ENCODE measurements around the gene PWWP2B.

The PWWP2B gene

DNA sequence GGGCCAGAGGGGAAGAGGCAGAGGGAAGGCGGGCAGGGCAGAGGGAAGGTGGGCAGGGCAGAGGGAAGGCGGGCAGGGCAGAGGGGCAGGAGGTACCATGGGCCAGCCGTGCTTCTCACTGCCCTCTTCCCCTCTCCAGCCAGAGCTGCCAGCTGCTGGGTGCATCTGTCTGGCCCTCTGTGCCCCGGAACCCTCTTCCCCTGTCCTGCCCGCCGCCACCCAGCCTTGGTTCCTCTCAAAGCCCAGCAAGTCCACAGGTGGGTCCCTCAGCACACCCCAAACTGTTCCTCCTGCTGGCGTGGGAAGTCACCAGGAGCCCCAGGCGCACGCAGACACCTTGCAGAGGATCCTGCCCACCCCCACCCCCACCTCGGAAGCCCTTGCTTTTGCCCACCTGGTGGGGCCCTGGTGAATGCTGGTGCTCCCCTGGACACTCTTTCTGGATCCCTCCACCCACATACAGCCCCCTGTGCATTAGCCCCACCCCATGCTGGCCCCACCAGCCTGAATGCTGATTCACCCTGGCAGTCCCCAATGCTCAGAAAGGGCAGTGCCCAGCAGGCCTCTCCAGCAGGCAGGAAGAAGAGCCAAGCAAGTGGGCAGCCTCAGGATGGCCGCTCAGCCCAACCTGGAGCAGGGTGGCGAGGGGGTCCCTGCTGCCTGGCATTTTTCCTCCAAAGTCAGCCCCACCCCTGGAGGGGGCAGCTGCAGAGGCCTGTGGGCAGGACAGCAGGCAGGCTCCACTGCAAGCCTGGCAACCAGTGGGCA is 1.9 kb upstream of the PWWP2B start:
- no peak for DNase-seq

DNA sequence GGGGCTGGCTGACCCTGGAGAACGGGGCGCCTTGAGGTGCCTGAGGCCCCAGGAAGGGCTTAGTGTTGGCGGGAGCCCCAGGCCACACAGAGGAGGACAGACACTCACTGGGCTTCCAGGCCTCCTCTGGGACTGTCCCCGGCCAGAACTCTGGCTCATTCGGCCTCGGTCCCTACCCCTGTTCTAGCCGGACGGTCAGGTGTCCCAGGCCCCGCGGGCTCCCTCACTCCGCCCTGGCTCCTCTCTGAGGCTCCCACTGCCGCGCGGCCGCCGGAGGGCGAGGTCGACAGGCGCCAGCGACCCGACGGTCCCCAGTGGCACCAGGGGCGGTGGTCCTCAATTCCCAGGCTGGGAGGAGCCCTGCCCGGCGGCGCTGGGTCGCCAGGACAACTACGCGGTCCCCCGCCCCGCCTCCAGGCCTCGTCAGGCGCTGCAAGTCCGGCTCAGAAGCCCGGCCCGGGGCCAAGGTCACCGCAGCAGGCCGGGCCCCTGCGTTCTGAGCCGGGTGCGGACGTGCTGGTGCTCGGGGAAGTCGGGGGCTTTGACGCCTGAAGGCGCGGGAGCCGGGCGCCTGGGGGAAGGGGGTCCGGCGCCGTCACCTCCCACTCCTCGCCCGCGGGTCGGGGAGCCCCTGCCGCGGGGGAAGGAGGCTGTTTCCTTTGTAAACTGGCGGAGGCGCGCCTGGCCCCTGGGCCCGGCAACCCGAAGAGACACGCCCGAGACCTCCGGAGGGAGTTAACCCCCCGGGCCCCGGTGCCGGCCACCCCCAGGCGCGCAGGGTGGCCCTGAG is 1.1 kb upstream of the PWWP2B start:
- DNase-seq: no peak

DNA sequence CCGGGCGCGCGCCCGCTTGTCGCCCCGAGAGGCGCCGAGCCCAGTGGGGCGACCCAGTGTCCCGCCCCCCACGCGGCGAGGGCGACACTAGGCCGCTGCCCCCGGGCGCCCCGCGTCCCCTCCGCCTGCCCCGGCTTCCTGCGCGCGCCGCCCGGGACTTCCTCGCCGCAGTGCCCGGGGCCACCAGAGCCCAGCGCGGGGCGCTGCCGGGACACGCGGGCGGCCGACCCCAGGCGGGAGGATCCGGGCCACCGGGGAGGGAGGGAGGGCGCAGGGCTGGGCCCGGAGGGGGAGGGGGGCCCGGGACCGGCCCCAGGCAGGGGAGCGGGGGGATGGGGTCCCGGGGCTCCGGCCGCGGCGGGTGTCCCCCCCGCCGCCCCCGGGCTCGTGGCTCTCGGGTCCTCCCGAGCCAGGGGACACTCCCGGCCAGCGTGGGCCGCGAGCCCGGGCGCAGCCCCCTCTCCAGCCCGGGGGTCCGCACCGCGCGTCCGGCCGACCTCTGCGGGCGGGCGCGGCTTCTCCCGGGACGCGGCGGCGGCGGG is 435 bp upstream of the PWWP2B start:
- DNase-seq: no peak

DNA sequence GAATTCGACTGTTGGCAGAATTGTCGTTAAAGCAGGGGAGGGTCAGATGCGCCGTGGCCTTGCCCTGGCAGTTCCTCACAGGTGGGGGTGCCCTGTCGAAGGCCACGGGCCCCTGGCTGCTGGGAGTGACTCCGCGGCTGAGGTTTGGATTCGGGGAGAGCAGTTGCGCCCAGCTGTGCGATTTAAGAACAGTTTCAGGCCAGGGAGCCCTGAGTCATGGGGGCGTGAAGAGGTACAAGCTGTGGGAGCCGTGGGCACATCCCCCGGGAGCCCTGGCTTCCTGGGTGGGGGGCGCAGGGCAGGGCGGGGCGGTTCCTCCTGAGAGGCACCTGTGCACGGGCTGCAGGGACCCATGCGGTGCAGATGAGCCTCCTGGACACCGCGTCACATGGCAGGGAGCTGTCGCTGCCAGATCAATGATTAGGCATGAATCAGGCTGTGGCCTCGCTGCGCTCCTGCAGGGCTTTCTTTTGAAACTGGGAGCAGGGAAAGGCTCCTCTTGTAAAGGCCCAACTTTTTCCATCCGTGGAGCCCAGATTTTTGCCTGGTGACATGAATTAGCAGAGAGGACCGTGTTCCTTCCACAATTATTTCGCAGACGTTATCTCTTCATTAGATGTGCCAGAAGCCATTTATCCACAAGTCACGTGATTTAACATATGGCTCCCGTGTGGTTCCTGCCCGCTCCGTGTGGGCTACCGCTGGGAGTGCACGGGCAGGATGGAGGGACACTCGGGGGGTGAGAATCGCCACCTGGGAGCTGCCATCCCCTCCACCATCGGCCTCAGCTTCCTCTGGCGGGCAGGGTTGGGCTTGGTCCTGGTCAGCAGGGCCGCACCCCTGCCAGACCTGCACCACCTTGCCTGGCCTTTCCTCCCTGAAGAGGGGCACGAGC is 918 bp downstream of the PWWP2B start:
- peak; percentile 24 for DNase-seq

DNA sequence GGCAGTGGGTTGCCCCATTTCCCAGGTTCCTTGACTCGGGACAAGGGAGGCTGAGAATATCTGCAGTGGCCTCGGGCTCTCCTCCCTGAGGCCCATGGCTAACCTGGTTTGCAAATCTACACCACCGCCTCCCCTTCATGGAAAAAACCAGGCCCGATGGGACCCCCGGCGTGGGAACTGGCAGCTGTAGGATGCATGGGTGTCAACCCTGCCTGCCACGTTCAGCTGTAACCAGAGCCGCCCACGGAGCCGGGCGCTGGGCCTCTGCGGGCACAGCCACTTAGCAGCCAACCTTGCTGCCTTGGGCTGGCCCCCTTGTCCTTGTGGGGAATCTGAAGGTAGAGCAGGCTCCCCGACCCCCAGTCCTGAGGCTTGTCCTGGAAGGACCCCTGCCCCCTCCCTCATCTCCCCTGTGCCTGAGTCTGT is 1.6 kb downstream of the PWWP2B start:
- DNase-seq: no peak

DNA sequence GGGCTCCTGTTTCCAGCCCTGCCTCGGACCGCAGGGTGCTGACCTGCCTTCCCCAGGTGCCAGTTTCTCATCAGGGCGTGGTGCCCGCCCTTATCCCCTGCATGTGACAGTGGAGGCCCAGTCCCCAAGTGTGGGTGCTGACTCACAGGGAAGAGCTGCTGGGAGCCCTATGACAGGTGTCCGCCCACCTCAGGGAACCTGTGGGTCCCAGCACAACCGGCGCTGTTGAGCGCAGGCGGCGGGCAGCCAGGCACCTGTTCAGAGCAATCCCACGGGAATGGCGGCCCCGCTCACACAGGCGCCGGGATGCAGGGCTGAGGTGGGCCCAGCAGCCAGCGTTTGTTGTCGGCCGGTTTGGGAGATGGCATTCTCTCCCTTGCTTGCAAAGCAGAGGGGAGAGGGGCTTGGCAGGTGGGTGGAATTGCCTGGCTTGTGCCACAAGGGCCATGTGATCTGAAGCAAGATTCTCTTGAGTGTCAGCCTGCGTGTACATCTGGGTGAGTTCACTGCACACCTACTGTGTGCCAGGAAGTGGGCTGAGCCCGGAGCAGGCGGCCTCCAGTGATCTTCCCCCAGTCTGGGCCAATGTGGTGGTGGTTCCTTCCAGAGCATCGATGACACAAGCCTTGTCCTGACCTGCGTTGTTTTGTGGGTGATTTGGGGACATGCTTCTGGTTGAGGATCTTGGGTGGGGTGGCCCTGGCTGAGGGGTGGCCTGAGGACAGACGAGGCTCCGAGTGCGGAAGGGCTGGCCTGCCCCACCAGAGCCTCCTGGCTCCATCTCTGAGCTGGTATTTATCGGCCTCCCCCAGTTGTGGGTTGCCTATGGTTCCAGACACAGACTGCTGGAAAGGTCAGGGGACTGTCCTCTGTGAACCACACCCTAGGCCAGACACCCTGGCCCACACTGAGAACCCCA is 2.4 kb downstream of the PWWP2B start:
- peak; percentile 42 for DNase-seq

DNA sequence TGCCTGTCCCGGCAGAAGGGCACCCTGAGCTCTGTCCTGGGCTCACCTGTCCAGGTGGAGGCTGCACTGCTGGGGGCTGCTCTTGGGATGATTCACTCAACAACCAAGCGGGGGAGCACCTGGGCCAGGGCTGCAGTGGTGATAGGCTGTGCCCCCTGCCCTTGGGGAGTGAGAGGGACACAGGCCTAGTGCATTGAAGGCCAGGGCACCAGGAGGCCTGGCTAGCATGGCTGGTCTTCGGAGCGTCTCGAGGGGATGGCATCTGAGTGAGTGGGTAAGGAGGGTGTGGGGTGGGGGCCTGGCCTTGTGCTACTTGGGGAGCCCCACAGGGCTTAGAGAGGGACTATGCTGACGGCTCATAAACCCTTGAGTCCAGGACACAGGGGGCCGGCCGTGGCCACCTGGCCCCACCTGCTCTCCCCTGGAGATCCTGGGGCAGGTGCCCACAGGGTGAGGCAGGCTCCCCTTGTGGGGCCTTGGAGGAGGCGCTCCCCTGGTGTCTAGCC is 3.1 kb downstream of the PWWP2B start:
- no peak for DNase-seq

DNA sequence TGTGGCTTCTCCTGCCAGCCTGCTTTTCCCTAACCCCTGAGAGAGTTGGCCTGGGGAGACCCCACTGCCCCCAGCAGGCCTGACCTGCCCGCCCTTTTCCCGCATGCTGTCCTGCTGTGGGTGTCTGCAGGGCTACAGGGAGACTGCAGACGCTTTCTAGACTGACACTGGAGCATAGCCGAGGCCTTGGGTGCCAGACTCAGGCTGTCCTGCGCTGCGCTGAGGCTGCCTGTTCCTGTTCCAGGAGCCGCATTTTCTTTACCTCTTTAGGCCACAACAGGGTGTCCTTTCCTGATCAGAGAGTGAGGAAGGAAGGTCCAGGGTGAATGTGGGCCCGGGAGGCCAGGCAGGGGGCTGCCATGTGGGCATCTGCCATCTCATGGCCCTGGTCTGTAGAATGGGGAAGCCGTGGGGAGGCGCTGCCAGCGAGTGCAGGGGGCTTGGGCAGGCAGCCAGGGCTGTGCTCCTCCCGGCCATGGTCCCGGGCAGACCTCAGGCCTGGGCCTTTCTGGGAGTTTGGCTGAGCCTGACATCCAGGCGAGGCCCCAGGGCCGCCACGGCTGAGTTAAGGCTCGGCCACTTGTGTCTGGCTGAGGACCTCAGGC is 3.6 kb downstream of the PWWP2B start:
- no peak for DNase-seq

DNA sequence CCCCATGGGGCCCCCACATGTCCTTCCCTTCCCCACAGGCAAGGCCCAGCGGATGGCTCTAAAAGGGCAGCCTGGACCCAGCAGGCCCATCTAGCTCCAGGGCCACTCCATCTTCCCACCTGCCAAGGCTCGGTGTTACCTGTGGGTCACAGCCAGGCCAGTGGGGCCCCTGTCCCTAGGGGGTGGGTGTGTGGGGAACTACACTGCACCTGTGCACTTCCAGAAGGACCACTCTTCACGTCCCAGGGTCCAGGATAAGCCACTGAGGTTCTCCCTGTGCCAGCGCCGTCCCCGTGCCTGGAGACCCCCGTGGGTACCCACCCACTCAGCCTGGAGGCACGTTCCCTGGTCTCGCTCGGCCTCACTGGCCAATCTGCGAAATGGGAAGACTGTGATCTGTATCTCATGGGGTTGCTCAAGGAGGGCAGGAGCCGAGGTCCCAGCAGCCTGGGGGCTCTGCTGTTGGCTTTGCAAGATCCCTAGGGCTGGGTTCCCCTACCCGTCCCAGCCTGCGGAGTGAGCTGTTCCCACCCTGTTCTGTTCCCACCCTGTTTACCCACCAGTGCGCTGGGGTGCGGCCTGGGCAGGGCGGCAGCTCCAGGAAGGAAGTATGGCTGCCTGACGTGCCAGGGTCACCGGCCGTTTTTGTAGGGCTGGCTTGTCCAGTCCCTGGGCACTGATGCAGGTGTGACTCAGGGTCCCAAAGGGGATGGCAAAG is 4.6 kb downstream of the PWWP2B start:
- no peak for DNase-seq

DNA sequence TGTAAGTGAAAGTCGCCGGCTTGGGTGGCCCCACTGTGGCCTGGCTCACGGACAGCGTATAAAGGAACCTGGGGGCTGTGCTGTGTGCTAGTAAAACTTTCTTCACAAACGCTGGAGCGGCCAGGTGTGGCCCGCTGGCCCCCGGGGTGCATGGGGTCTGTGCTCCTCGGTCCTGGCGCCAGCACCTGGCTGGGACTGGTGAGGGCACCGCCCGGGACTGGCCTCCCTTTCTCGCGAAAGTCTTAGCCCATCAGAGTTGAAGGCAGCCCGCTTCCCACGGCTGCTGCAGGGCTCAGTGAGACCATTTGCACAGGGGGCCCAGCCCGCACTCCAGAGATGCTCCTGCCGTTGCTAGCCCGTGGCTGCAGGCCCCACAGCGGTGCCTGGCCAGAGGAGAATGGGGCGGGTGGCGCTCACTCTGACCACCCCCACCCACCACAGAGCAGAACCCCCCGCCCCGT is 5.8 kb downstream of the PWWP2B start:
- no peak for DNase-seq

DNA sequence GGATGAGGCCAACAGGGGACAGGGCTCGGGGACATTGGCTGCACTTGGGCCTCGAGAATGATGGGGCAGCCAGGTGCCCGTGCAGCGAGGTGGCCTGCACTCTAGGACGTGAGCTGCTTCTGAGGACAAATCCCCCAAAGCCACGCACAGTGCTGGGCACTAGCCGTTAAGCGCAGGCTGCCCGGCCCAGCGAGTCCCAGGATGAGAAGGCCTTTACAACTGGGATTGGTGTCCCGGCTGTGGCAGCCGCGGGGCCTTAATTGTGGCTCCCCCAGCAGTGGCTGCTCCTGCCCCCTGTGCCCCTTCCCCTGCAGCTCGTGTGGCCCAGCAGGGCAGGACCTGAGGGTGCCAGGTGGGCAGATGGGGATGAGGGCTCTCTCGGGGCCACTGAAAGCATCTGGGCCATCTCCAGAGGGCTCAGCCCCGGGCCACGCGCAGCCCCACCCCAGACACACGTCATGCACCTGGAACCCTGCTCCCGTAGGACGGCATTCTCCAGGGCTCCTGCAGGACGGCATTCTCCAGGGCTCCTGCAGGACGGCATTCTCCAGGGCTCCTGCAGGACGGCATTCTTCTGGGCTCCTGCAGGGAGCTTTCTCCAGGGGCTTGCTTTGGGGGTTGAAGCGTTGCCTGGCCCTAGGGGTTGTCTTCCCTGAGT is 6.6 kb downstream of the PWWP2B start:
- no peak for DNase-seq

DNA sequence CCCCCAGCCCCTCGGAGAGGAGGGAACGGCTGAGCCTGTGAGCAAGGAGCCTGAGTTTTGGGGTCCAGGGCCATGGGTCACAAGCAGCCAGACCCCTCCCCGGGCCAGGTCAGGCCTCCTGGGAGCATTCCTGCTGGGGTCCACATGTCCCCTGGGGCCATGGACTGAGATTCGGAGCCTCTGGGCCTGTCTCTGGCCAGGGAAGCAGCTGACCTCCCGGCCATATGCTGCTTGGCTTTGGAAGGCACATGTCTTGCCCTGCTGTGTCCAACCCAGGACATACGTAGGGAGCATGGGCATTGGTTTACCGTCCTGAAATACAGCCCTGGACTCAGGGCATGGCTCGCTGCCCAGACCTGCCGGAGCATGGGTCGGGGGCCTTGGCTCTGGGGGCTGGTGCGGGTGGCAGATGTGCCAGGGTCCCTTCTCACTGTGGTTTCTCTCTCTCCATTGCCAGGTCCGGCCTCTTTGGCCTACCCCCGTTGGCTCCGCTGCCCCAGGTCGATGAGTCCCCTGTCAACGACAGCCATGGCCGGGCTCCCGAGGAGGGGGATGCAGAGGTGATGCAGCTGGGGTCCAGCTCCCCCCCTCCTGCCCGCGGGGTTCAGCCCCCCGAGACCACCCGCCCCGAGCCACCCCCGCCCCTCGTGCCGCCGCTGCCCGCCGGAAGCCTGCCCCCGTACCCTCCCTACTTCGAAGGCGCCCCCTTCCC is 7.3 kb downstream of the PWWP2B start:
- DNase-seq: no peak

DNA sequence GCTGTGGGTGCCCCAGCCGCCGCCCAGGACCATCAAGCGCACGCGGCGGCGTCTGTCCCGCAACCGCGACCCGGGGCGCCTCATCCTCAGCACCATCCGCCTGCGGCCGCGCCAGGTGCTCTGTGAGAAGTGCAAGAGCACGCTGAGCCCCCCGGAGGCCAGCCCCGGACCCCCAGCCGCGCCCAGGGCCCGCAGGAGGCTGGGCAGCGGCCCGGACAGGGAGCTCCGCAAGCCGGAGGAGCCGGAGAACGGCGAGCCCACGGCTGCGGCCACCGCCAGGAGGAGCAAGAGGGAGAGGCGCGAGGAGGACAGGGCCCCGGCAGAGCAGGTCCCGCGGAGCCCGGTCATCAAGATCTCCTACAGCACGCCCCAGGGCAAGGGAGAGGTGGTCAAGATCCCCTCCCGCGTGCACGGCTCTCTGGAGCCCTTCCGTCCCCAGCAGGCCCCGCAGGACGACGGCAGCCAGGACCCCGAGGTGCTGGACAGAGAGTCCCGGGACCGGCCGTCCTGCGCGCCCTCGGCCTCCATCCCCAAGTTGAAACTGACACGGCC is 8.0 kb downstream of the PWWP2B start:
- no peak for DNase-seq

DNA sequence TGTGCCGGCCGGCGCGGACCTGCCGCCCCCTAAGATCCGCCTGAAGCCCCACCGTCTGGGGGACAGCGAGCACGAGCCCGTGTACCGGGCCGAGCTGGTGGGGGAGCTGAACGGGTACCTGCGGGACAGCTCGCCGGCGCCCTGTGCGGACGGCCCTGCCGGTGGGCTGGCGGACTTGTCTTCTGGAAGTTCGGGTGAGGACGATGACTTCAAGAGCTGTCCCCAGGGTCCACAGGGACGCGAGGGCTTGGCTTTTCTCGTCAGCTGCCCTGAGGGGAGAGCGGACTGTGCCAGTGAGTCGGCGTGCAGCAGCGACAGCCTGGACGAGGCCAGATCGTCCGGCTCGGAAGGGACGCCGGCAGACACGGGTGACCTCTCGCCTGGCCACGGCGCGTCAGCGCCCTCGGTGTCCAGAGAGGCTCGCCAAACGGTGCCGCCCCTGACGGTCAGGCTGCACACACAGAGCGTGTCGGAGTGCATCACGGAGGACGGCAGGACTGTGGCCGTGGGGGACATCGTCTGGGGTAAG is 8.5 kb downstream of the PWWP2B start:
- DNase-seq: no peak

DNA sequence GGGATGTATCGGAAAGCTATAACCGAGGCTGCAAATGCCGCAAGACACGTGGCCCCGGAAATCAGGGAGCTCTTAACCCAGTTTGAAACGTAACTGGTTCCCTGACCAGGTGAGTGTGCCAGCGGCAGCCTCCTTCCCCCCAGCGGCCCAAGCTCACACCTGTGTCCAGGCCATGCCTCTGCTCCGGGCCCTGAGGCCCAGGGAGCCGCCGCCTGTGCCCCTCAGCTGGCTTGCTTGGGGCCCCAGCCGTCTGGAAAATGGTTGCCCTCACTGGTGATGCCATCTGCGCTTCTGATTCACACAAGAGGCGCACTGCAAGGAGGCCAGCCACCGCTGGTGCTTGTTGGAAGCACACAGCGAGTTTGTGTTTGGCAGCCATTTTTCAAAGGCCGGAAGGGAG is 9.2 kb downstream of the PWWP2B start:
- no peak for DNase-seq

DNA sequence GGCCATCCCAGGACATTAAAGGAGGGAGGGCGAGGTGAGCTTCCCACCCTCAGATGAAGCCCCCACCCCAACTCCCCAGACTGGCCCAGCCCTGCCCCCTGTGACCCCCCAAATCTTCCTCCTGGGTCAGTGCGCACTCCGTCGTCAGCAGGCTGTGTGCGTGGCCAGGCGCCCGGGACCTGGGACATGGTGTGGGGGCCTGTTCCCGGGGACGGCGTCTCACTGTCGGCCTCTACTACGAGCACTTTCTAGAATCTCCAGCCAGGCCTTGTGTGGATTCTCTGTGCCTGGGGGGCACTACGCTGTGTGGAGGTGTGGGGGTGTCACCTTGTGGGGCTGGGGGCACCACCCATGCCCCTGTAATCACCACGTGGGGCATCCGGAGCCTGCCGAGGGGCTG is 9.8 kb downstream of the PWWP2B start:
- no peak for DNase-seq

DNA sequence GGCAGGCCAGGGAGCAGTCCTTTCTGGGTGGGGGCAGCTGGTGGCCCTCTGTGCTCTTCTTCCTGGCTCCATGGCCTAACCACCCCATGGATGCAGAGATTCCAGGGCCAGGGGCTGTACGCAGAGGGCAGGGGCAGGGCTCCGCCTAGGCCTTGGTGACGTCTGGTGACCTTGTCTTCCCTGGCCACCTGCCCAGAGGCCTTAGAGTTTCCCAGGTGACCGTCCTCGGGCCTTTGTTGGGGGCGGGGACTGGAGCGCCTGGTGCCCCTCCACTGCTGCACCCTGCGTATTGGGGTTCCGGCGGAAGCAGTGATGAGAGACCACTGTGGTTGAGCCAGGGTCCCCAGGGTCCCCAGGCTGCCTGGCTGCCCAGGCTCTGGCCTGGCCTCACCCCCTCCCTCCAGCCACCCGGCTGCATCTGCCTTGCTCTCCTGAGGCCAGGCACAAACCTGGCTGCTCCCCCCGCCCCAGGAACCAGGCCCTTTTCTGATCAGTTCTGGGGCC is 10.3 kb downstream of the PWWP2B start:
- DNase-seq: no peak

DNA sequence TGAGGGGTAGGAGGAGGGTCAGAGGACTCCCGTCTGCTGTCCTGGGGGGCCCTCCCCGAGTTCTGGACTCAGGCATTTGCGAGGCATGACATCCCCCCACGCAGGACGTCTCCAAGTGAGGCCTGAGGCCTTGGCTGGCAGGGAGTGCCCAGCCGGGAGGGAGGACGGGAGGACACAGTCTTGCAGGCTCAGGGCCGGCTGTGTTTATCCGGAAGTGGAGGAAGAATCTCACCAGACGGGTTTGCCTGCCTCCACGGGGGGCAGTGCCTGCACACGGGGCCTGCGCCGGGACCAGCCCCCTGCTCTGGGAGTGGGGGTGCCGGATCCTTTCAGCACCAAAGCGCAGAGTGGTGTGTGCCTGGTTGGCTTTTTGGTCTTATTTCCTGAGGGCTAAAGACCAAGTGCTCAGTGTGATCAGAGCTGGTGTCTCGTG is 10.9 kb downstream of the PWWP2B start:
- DNase-seq: peak; percentile 18

All from NCI-H526 treated with DMSO at 0.1 percent for 48 hours (cell line).